Activated CD8-positive, alpha-beta memory T cell treated with anti-CD3 and anti-CD28 coated beads for 36 hours (primary cell): ENCODE measurements around the gene CCDC171. TPM values are rescaled to one million over a fixed set of nuclear protein-coding genes. Genes with fewer than 3 reads are reported as not detected.
"Not testable (repeated sequence)": the region's sequence is repeated elsewhere in the genome, so short reads cannot be mapped to it uniquely, and the experiment has no call there.

Experiments
- CTCF ChIA-PET: fragments of 350-600 bp; sonication (Branson Sonifier 250); formaldehyde crosslinking; loops from one replicate; lab custom pipeline; 2021; ENCODE audit warnings: antibody characterized with exemption; lab: Charles Lee
- POLR2A ChIA-PET: fragments of 350-600 bp; sonication (Branson Sonifier 250); formaldehyde crosslinking; loops from one replicate; lab custom pipeline; 2021; ENCODE audit warnings: antibody characterized with exemption; lab: Charles Lee
- total RNA-seq, 2 experiments: library from RNA; stranded (reverse); gene quantifications; one replicate each; pipeline ENCODE4 v1.2.3, GENCODE V29; 2021

CCDC171 gene
- total RNA-seq, 2 experiments from 2014 or later = 2.1 to 2.4 TPM

GRCh38 chr9:15543047-15543813 lies 9.6 kb upstream of the CCDC171 start:
- ChIA-PET CTCF (interaction anchor here (1.2 kb wide), 1 partner anchor 10 kb away, joined by 4 read pairs; no protein-coding TSS in a partner anchor), POLR2A (no interaction called here)

- POLR2A ChIA-PET = no interaction called here
These were observed 3.2 kb upstream of the CCDC171 start for GRCh38 chr9:15549611-15550010.

GRCh38 chr9:15553528-15553898 lies 670 bp downstream of the CCDC171 start:
- ChIA-PET CTCF (interaction anchor here (1.5 to 1.9 kb wide), 2 partner anchors 12 to 53 kb away, joined by 6 to 8 read pairs; no protein-coding TSS in a partner anchor), POLR2A (interaction anchor here (0.9 to 2.0 kb wide), 3 partner anchors 42 to 254 kb away, joined by 3 to 28 read pairs (median 4); partner anchors contain the start of gene PSIP1)

More at GRCh38 chr9:15549611-15550010, 3.2 kb upstream of the CCDC171 start:
- CTCF ChIA-PET = no interaction called here

GRCh38 chr9:15570769-15571168 lies 17.9 kb downstream of the CCDC171 start:
- ChIA-PET CTCF (no interaction called here), POLR2A (no interaction called here)

GRCh38 chr9:15572200-15572770 lies 19.4 kb downstream of the CCDC171 start:
- ChIA-PET POLR2A (no interaction called here), CTCF (no interaction called here)

GRCh38 chr9:15576350-15577050 lies 23.7 kb downstream of the CCDC171 start:
- ChIA-PET CTCF (no interaction called here), POLR2A (no interaction called here)

GRCh38 chr9:15578714-15579113 lies 25.9 kb downstream of the CCDC171 start:
- CTCF ChIA-PET = no interaction called here
- POLR2A ChIA-PET = no interaction called here

GRCh38 chr9:15584379-15584778 lies 31.5 kb downstream of the CCDC171 start:
- CTCF ChIA-PET = no interaction called here

GRCh38 chr9:15592317-15592716 lies 39.5 kb downstream of the CCDC171 start:
- POLR2A ChIA-PET = no interaction called here
- CTCF ChIA-PET = no interaction called here

More at GRCh38 chr9:15584379-15584778, 31.5 kb downstream of the CCDC171 start:
- POLR2A ChIA-PET = no interaction called here

GRCh38 chr9:15592940-15593339 lies 40.1 kb downstream of the CCDC171 start:
- CTCF ChIA-PET, POLR2A ChIA-PET: not testable (repeated sequence)

- CTCF ChIA-PET = not testable (repeated sequence)
These were observed 48.0 kb downstream of the CCDC171 start for GRCh38 chr9:15600666-15601330.

GRCh38 chr9:15606643-15607472 lies 54.0 kb downstream of the CCDC171 start:
- POLR2A ChIA-PET = no interaction called here
- CTCF ChIA-PET = interaction anchor here (0.6 to 1.2 kb wide), 3 partner anchors 8 to 166 kb away, joined by 3 to 8 read pairs (median 3); partner anchors contain the start of gene CCDC171

More at GRCh38 chr9:15600666-15601330, 48.0 kb downstream of the CCDC171 start:
- POLR2A ChIA-PET = not testable (repeated sequence)

GRCh38 chr9:15612962-15613361 lies 60.1 kb downstream of the CCDC171 start:
- CTCF ChIA-PET = no interaction called here
- POLR2A ChIA-PET = no interaction called here

- POLR2A ChIA-PET = no interaction called here
- CTCF ChIA-PET = interaction anchor here (0.6 to 0.9 kb wide), 2 partner anchors 101 to 405 kb away, joined by 3 read pairs; no protein-coding TSS in a partner anchor
These were observed 64.9 kb downstream of the CCDC171 start for GRCh38 chr9:15617782-15618181.

GRCh38 chr9:15618540-15619331 lies 65.9 kb downstream of the CCDC171 start:
- ChIA-PET POLR2A (no interaction called here), CTCF (interaction anchor here (0.6 to 0.9 kb wide), 2 partner anchors 102 to 406 kb away, joined by 3 read pairs; no protein-coding TSS in a partner anchor)

- ChIA-PET CTCF (no interaction called here), POLR2A (no interaction called here)
These were observed 69.6 kb downstream of the CCDC171 start for GRCh38 chr9:15622318-15622971.

- CTCF ChIA-PET = no interaction called here
- POLR2A ChIA-PET = no interaction called here
These were observed 82.9 kb downstream of the CCDC171 start for GRCh38 chr9:15635752-15636151.
